Activated T-cell treated with anti-CD3 and anti-CD28 coated beads, Interleukin-2, amount 50 U/mL, for 24 hours (primary cell): ENCODE measurements around the gene NFATC1.

Experiments
- DNase-seq: peaks from one replicate; pipeline ENCODE4 v3.0.0-alpha.2; 2020
- H3K27ac Mint-ChIP-seq: 2 replicates; pipeline ENCODE4 v1.8.0; 2020; ENCODE audit warnings: mild to moderate bottlenecking, mixed read lengths
- H3K27me3 Mint-ChIP-seq: 2 replicates; pipeline ENCODE4 v1.8.0; 2020; ENCODE audit warnings: mixed read lengths
- H3K36me3 Mint-ChIP-seq: 2 replicates; pipeline ENCODE4 v1.8.0; 2020; ENCODE audit warnings: low read depth, mixed read lengths
- H3K4me1 Mint-ChIP-seq: 2 replicates; pipeline ENCODE4 v1.8.0; 2020; ENCODE audit warnings: low read depth, mixed read lengths
- H3K4me3 Mint-ChIP-seq: 2 replicates; pipeline ENCODE4 v1.8.0; 2020; ENCODE audit warnings: mild to moderate bottlenecking, moderate library complexity, mixed read lengths
- H3K9me3 Mint-ChIP-seq: 2 replicates; pipeline ENCODE4 v1.8.0; 2020; ENCODE audit warnings: mixed read lengths

The NFATC1 gene

DNA sequence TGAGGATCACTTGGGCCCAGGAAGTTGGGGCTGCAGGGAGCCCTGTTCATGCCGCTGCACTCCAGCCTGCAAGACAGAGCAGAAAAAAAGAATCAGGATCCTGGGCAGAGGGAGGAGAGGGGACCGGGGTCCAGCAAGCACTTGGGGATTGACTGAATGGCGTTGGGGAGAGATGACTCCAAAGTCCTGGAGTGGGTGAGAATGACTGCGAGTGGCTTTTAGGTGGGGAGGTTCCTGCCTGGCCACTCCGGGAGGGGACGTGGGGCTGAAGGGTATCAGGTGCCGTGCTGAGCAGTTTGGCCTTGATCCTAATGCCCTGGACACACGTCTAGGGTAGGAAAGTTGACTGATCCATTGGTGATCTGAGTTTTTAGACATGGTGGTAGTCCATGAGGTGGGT, 3.5 kb upstream of the NFATC1 start:
- H3K9me3 Mint-ChIP-seq = no peaks in the 10 kb centered on the region
- no peak for DNase-seq
- H3K4me1 Mint-ChIP-seq = peaks cover 24% of the 10 kb centered on the region
- peaks cover 30% of the 10 kb centered on the region for H3K27me3 Mint-ChIP-seq
- H3K36me3 Mint-ChIP-seq = peaks cover 4% of the 10 kb centered on the region
- no peak overlapping the region for H3K4me3 Mint-ChIP-seq
- no peak overlapping the region for H3K27ac Mint-ChIP-seq

- peak overlapping the region; percentile 78 for H3K27ac Mint-ChIP-seq
- no peaks in the 10 kb centered on the region for H3K9me3 Mint-ChIP-seq
- H3K4me3 Mint-ChIP-seq = peak overlapping the region; percentile 76
- peaks cover 30% of the 10 kb centered on the region for H3K4me1 Mint-ChIP-seq
- H3K27me3 Mint-ChIP-seq = peaks cover 25% of the 10 kb centered on the region
- DNase-seq = no peak
- peaks cover 14% of the 10 kb centered on the region for H3K36me3 Mint-ChIP-seq
Observed at GRCh38 chr18:79393181-79393634, 2.5 kb upstream of the NFATC1 start.

DNA sequence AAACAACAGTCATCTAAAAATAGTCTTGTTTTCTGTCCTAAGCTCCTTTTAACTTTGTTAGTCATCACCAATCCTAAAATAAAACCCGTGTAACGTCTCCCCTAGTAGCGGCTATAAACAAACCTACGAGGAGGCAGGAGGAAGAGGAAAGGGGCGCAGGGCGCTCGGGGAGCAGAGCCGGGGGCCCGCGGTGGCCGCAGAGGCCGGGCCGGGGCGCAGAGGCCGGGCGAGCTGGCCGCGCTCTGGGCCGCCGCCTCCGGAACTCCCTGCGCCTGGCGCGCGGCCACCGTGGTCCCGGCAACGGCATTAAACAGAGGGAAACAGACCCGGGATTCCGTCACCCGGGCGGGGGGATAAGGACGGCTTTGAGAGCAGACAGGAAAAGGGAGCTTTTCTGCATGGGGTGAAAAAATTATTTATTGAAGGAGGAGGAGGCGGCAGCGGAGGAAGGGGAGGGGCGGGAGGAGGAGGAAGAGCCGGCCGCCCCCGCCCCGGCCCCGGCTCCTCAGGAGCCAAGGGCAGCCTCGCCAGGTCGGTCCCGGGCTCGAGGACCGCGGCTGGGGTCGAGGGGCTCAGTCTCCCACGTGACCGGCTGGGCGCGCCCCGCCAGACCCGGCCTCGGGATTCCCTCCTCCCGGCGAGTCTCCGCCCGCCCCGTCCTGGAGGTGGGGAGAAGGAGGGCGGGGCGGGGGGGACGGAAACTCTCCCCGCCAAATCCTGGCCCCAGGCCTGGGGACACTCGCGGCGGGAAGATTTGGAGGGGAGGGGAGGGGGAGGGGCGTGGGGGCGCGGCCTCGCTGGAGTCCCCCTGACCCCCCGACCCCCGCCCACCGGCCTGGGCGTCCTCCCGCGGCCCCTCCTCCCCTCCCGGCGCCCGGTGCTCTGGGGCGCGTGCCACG, 1.8 kb upstream of the NFATC1 start:
- Mint-ChIP-seq H3K27ac (peak overlapping the region; percentile 85), H3K4me1 (peaks cover 35% of the 10 kb centered on the region), H3K9me3 (no peaks in the 10 kb centered on the region), H3K4me3 (peak overlapping the region; percentile 76), H3K27me3 (peaks cover 19% of the 10 kb centered on the region), H3K36me3 (peaks cover 20% of the 10 kb centered on the region)
- peak; percentile 64 for DNase-seq

GRCh38 chr18:79394534-79395307, 1.0 kb upstream of the NFATC1 start:
- peak overlapping the region; percentile 76 for H3K4me3 Mint-ChIP-seq
- H3K9me3 Mint-ChIP-seq = no peaks in the 10 kb centered on the region

DNA sequence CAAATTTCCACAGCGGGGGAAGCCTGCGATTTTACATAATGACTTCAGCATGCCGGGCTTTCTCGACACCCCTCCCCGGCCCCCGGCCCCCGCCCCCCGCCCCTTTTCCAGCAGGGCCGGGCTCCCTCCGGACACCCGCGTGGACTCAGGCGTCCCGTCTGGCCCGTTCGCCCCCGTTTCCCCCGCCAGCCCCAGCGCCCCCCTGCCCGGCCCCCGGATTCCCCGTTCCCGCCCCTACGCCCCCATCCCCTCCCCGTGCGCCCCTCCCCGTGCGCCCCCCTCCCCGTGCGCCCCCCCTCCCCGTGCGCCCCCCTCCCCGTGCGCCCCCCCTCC, 456 bp upstream of the NFATC1 start:
- no peak for DNase-seq
- Mint-ChIP-seq H3K4me3 (peak overlapping the region; percentile 76), H3K9me3 (no peaks in the 10 kb centered on the region), H3K4me1 (peaks cover 37% of the 10 kb centered on the region), H3K36me3 (peaks cover 26% of the 10 kb centered on the region), H3K27ac (peak overlapping the region; percentile 91), H3K27me3 (peaks cover 12% of the 10 kb centered on the region)

More at GRCh38 chr18:79394534-79395307, 1.0 kb upstream of the NFATC1 start:
- Mint-ChIP-seq H3K4me1 (peaks cover 37% of the 10 kb centered on the region), H3K36me3 (peaks cover 26% of the 10 kb centered on the region), H3K27ac (peak overlapping the region; percentile 91), H3K27me3 (peaks cover 12% of the 10 kb centered on the region)
- DNase-seq = peak; percentile 84

- H3K4me3 Mint-ChIP-seq = peak overlapping the region; percentile 81
- peak; percentile 71 for DNase-seq
- H3K27ac Mint-ChIP-seq = peak overlapping the region; percentile 67
- peaks cover 45% of the 10 kb centered on the region for H3K4me1 Mint-ChIP-seq
- H3K27me3 Mint-ChIP-seq = peaks cover 7% of the 10 kb centered on the region
- H3K9me3 Mint-ChIP-seq = no peaks in the 10 kb centered on the region
- H3K36me3 Mint-ChIP-seq = peaks cover 34% of the 10 kb centered on the region
Observed at GRCh38 chr18:79396431-79397246, 909 bp downstream of the NFATC1 start.

DNA sequence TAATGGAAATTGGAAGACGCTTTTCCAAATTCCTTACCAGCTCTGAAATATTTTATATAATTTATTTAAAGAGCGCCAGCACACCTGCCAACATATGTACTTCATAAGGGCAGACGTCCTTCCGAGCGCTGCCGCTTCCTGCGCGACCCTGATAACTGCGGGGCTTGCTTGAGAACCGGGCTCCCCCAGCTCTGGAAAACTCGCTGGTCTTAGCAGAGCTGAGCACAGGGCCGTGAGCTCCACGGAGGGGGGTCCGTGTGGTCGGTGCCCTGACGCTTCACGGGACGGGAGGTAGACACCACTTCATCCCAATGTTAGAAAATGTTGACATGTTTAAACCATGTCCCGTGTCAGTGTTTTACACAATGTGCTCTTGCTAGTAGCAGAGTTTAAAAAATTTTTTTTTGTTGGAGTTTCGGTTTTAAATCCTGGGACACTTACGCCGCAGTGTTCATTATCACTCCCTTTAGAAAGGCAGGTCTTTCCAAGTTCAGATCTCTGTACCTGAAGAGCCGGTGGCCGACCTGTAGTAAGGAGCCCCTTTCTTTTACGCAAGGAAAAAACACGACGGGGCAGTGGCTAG, 1.6 kb downstream of the NFATC1 start:
- Mint-ChIP-seq H3K27ac (peak overlapping the region; percentile 93), H3K4me1 (peaks cover 50% of the 10 kb centered on the region), H3K9me3 (no peaks in the 10 kb centered on the region), H3K27me3 (peaks cover 2% of the 10 kb centered on the region), H3K36me3 (peaks cover 41% of the 10 kb centered on the region), H3K4me3 (peak overlapping the region; percentile 81)
- no peak for DNase-seq

GRCh38 chr18:79397830-79398761, 2.4 kb downstream of the NFATC1 start:
- Mint-ChIP-seq H3K36me3 (peaks cover 49% of the 10 kb centered on the region), H3K27me3 (no peaks in the 10 kb centered on the region), H3K4me3 (peak overlapping the region; percentile 81), H3K4me1 (peaks cover 51% of the 10 kb centered on the region), H3K9me3 (no peaks in the 10 kb centered on the region), H3K27ac (peak overlapping the region; percentile 93)
- DNase-seq = no peak

- Mint-ChIP-seq H3K4me1 (peaks cover 59% of the 10 kb centered on the region), H3K9me3 (no peaks in the 10 kb centered on the region), H3K36me3 (peaks cover 63% of the 10 kb centered on the region), H3K27ac (peak overlapping the region; percentile 93), H3K4me3 (peak overlapping the region; percentile 81), H3K27me3 (no peaks in the 10 kb centered on the region)
- DNase-seq = peak; percentile 71
Observed at GRCh38 chr18:79399275-79400081, 3.7 kb downstream of the NFATC1 start.

DNA sequence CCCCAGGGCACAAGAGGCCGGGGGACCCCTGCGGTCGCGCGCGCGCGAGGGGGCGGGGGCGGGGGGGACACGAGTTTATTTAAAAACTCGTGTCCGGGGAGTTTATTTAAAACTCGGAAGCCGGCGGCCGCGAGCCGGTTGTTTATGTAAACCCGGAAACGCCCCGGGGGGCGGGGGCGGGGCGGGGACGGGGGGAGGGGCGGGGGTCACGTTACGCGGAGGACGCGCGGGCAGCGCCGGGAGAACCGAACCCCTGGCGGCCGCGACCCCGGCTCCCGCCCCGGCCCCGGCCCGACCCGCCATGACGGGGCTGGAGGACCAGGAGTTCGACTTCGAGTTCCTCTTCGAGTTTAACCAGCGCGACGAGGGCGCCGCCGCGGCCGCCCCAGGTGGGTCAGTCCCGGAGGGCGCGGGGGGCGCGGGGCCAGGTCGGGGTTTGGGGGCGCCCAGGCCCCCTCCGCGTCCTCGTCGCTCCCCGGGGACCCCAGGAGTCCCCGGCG, 4.4 kb downstream of the NFATC1 start:
- DNase-seq = peak; percentile 76
- no peaks in the 10 kb centered on the region for H3K27me3 Mint-ChIP-seq
- peaks cover 61% of the 10 kb centered on the region for H3K4me1 Mint-ChIP-seq
- H3K27ac Mint-ChIP-seq = no peak overlapping the region
- peak overlapping the region; percentile 81 for H3K4me3 Mint-ChIP-seq
- H3K9me3 Mint-ChIP-seq = no peaks in the 10 kb centered on the region
- peaks cover 68% of the 10 kb centered on the region for H3K36me3 Mint-ChIP-seq

- H3K27me3 Mint-ChIP-seq = no peaks in the 10 kb centered on the region
- DNase-seq = peak; percentile 75
- peaks cover 70% of the 10 kb centered on the region for H3K36me3 Mint-ChIP-seq
- peaks cover 68% of the 10 kb centered on the region for H3K4me1 Mint-ChIP-seq
- no peaks in the 10 kb centered on the region for H3K9me3 Mint-ChIP-seq
- H3K27ac Mint-ChIP-seq = peak overlapping the region; percentile 95
- H3K4me3 Mint-ChIP-seq = peak overlapping the region; percentile 85
Observed at GRCh38 chr18:79400591-79401381, 5.1 kb downstream of the NFATC1 start.
